HuH-7.5 (cell line): ENCODE data around the gene TIAM2.
"Not testable (repeated sequence)": the region's sequence is repeated elsewhere in the genome, so short reads cannot be mapped to it uniquely, and the experiment has no call there.

Experiments
- DNase-seq: peaks from one replicate; pipeline ENCODE4 v3.0.0; 2011; ENCODE audit warnings: low spot score

TIAM2 gene

DNA sequence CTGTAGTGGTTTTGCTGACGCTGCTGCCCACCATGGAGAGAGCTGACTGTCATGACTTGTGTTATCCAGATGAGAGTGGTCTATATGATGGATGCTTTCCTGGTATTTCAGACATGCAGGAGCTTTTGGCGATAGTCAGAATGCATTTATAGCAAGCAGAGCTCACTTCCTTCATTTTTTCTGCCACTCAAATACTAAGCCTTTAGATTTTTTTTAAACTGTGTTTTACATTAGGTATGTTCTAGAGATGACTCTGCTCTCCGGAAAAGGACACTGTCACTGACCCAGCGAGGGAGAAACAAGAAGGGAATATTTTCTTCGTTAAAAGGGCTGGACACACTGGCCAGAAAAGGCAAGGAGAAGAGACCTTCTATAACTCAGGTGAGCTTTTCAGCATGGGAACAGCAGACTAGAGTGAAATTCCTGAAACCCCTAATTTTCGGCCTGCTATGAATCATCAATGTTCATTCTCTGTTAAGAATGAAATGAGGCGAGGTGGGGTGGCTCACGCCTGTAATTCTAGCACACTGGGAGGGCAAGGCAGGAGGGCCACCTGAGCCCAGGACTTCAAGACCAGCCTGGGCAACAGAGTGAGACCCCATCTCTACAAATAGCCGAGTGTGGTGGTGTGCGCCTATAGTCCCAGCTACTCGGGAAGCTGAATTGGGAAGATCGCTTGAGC is 170.1 kb downstream of the TIAM2 start:
- no peak for DNase-seq

DNA sequence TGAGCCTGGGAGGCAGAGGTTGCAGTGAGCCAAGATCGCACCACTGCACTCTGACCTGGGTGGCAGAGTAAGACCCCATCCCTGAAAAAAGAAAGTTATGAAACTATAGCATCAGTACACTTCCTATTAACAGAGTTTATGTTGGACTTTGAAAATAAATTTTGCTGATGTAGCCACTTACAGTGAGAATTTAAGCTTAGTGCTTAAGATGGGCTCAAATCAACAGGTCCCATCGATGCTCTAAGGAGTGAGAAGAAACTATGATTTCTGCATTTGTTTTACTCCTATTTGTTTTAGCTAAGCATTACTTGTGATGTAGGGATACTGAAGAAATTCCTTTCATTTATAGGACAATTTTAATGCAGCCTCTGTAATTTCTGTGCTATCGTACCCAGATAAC is 175.4 kb downstream of the TIAM2 start:
- no peak for DNase-seq

DNA sequence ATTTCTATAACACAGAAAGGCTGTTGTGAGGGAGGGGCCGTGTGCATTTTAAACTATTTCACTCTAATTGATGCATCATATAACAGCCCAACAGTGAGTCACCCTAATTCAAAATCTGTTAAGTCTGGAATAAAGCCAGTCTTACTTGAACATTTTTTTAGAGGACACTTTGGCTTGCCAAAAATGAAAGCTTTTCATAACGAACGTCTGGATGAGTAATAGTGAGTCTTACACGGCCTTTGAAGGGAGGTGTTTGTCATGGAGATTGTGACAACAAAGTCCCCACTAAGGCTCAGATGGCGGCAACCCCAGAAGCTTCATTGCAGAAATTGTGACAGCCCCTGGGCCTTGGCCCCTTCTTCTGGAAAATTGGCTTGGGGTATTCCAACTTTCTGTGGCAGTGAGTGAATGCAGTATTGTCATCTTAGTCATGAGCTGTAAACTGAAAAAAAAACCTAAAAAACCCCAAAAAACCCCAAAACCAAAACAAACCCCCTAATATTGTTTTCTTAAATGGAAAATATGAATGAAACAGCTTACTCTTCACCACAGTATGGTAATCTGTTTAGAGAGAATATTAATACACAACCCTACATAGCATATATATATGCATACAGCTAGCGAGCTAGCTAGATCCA is 176.1 kb downstream of the TIAM2 start:
- no peak for DNase-seq

DNA sequence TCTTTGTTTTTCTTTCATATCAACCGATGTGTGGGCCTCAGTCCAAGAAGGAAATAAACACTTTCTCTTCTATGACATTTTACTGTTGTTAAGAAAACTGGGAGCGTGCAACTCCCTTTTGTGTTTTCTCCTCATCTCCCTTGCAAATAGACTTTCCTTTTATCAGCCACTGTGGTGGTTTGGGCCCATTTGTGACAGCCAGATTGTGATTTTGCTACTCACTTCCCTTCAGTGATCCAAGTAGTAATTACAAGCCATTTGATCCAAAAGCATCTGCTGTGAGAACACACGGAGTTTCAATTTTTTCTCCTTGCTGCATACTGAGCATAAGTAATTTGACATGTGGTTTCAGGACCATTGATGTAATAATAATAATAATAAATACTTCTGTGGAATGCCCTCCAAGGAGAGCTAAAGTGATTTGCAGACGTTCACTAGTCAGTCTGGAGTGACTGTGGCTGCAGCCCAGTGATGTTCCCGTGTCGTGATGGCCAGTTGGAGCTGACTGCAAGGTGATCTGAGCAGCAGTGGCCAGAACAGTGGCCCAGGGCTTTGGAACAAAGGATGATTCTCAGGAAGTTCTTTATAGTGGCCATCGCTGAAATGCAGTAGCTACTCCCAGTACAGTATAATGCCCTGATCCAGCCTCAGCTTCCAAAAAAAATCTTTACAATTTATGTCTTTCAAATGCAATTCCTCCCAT is 176.8 kb downstream of the TIAM2 start:
- no peak for DNase-seq

DNA sequence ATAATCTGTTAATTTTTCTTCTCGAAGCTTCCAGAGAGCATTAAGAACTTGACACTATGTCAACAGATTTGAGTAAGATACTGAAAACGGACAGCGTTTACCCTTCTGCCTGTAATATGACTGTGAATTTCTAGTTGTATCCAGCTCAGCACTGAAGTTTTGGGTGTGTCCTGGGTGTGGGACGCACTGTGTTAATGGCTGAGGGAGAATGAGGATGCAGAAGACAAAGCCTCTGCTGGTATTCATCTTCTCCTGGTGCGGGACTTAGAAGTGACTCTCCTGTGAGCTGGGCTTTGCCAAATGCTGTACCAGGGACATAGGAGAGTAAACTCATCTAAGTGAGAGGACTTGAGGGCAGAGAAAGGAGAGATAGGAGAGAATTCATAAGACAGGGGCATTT is 178.4 kb downstream of the TIAM2 start:
- no peak for DNase-seq

DNA sequence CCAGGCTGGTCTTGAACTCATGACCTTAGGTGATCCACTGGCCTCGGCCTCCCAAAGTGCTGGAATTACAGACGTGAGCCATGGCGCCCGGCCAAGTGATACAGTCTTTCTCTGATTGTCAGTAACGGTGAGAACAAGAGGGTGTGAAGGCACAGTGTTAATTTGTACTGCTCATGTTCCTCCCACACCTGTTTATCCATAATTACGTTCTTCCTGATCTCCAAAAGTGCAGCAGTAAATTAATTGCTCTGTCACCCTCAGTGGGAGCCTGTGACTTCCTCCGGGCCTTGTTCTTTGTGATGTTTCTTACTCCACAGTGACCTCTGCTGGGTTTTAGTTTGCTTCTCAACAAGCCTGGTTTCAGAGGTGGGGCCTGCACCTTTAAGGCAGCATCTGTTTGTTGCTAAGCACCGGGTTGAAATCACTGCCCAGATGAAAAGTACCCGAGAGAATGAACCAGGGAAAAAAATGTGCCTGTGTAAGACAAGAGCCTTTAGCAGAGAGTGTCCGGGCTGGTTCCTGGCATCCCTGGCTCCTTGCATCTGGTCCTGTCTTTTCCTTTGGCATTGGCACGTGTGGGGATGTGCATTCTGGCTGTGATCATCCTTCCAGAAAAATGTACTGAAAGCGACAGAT is 179.6 kb downstream of the TIAM2 start:
- DNase-seq, result peak; percentile 56

DNA sequence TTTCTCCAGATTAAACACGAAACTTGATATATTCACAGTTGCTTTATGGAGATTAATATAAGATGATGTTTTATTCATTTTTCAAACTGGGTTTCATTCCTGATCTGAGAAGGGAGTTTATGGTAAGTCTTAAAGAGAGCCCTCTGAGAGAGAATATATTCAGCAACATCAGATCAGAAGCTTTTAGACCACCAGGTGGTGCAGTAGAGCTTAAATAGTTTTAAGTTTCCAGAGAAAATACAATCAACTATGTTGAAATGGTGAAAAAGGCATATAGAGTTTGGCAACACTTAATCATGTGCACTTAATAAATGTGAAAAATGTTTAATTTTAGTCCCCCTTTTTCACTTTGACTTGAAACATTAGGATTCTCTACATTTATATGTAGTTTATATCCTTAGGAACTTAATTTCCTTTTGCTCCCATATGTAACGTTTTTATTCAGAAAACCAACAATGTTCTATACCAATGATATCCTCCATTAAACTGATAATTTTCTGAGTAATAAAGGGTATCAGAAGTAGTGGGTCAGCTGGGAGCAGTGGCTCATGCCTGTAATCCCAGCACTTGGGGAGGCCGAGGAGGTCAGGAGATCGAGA is 182.3 kb downstream of the TIAM2 start:
- peak; percentile 33 for DNase-seq

DNA sequence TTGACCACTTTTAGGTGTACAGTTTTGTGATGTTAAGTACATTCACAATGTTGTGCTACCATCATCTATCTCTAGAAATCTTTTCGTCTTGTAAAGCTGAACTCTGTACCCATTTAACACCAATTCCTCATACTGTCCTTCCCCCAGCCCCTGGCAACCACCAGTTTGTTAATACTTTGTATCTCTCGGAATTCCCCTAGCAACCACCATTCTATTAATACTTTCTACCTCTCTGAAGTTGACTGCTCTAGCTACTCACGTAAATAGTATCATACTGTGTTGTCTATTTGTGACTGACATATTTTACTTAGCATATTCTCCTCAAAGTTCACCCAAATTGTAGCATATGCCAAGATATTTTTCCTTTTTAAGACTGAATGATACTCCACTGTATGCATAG is 186.4 kb downstream of the TIAM2 start:
- DNase-seq, result no peak

DNA sequence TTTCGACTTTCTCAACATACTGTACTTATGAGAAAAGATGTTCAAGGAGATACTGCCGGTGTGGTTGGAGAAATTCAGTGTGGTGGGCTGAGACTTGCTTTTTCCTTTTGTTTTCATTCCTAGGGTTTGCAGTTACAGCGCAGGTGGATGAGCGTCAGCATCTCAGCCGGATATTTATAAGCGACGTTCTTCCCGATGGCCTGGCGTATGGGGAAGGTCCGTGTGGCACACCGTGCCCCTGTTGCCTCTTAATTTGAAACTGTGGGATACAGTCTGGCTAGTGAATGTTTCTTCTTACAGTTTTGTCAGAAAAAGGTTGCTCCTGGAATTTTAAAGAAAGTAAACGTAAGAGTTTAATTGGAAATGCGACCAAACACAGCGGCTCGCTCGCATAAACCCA is 187.0 kb downstream of the TIAM2 start:
- DNase-seq, result no peak

DNA sequence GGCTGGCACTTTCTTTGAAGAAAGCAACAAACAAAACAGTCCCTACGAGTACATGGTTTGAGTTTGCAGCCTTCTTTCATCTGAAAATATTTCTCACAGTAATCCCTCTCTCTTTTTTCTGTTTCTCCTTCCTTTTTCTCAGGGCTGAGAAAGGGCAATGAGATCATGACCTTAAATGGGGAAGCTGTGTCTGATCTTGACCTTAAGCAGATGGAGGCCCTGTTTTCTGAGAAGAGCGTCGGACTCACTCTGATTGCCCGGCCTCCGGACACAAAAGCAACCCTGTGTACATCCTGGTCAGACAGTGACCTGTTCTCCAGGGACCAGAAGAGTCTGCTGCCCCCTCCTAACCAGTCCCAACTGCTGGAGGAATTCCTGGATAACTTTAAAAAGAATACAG is 188.0 kb downstream of the TIAM2 start:
- DNase-seq, result no peak

DNA sequence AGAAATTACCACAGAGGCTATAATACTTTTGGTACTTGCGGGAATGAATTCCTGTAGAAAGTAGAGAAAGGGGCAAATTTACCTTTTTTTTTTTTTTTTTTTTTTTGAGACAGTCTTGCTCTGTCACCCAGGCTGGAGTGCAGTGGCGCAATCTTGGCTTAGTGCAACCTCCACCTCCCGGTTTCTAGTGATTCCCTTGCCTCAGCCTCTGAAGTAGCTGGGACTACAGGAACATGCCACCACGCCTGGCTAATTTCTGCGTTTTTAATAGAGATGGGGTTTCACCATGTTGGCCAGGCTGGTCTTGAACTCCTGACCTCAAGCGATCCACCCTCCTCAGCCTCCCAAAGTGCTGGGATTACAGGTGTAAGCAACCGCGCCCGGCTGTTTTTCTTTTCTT is 189.9 kb downstream of the TIAM2 start:
- not testable (repeated sequence) for DNase-seq

DNA sequence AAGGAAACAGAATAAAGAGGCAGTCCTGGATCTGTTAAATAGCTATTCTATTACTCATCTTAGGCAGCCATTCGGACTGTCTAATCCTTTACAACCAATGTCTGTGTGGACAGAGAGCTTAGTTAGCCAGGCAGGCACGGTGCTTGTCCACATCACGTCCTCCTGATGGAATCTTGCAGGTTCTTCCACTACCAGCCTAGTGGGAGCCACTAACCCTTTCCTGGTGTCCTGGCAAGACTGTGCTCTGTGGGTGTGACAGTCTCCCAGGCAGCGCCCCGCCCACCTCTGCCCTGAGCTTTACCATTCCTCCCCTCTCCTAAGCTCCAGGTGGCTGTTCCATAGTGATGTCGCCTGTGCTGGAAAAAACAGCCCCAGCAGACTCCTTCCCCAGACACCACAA is 190.4 kb downstream of the TIAM2 start:
- DNase-seq, result no peak

DNA sequence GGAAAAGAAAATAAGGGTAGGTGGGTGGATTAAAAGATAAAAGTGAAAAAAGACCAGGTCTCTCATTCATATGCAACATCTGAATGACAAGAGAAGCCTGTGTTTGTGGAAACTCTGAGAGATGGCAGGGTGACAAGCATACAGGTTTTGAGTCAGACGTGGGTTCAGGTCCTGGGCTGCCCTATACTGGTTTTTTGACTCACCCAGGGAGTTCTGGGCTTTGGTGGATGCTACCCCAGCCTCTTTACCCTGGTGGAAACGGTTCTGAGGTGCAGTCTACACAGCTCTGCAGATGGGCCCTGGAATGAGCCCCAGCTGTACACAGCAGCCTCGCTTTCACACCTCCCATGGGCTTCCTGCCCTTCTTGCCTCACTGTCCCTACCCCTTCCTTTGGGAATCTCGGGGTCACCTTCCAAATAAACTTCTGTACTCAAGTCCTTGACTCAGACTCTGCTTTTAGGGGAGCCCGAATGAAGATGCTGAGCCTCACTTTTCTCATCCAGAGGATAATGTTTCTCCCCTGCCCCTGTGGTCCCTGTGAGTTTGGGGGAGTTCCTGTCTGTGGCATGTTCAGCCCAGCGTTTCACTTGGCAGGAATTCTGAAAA is 191.0 kb downstream of the TIAM2 start:
- DNase-seq, result no peak

DNA sequence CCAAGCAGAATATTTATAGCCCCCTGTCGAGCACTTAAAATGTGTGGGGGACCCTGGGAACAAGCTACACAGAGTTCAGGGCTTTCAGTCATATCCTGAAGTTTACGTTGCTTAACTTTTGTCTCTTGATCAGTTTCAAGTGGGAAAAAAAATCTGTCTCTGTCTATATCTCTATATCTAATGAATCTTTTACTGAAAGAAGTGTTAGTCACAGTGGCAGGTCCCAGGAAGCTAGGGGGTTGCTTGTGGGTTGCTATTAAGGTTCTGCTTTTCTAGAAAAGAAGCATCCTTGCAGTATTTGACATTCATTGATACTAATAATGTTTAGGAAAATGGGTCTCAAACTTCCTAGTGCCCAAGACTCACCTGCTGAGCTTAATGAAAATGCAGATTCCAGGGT is 192.0 kb downstream of the TIAM2 start:
- no peak for DNase-seq

DNA sequence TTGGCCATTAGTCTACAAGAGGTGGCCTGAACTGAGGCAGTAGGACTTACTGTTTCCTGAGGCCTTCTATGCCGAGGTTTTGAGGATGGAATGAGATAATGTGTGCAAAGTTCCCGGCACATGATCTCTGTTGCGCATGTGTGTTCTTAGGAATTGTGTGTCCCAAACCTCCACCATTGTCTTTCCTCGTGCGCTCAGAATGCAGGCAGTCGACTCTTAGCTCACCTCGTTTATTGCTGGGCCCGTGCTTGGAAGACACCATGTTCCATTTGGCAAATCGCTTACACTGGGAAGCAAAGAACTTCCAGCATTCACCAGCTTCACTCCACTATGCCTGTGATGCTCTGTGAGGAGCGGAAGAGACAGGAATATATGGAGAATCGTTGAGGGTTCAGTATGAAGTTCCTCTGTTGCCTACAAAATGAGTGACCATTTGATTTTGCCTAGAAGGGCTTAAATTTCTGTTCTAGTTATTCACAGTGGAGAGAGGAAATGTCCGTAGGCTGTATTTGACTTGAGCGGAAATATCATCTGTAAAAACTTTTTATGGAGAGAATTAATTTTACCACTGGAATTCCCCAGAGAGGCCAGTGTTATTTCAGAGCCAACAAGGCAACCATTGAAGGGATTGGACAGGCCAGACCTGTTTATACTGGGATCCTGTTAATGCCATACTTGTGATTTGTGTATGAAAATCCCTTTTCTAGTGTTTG is 193.0 kb downstream of the TIAM2 start:
- DNase-seq, result no peak

DNA sequence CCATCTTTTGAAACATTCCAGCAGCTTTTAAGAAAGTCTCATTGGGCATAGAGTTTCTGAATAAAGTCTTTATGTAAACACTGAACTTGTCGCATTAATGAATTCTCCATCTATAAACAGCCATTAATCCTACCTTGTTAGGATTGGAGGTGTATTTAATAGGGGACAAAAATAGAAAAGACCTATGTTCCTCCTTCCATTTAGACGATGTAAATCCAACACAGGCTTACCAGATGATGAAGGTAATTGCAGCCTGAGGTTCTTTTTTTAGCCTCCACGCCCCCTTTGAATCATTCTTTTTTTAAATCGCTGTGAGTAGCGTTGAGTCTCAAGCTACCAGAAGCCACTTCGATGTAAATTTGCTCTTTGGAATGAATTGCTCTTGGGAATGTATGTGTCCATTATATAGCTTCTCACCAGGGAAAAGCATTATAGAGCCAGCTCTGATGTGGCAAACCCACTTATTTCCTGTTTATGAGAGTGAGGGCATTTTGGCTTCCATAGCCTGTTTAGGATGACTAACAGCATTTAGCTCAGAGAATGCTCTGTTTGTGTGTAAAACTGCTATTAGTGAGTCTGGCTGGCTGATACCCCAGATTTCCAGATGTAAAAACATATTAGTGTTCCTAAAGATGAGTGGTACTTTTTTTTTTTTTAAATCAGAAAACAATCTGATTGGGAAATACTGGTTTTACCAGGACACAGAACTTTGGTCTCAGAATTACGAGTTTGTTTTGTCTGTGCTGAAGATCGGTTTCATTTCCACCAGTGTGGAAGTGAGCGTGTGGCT is 193.8 kb downstream of the TIAM2 start:
- DNase-seq, result no peak

DNA sequence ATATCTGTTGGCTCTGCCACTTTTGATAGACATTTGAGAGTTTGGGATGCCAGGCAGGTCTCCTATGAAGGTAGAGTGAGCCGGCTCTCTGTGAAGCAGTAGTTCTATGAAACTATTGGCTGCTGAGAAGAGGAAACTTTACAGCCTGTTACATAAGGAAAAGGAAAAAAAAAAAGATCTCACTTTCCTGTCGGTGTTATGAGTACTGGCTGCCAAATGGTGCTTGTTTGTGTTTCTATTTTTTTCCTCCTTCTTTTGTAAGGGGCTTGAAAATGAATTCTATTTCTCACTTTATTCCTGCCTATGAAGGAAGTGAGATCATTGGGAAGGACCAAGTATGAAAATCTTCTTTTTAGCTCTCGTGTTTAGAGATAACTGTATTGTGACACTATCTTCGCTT is 195.6 kb downstream of the TIAM2 start:
- no peak for DNase-seq

DNA sequence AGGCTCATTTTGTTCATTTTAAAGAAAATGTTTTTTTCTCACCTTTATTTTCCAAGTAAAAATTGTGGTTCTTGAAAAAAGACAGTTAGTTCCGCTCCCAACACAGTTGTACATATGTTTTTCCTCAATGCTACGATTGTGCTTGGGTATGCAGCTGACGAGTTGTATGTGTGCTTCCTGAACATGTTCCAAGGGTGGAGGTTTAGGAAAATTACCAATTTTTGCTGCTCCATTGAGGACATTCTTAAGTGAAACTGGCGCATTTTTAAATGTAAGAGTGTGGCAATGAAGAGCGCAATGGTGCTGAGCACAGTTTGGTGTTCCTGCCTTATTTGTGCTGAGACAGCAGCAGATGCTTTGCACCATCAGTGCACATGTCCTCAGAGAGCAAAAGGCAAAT is 198.4 kb downstream of the TIAM2 start:
- no peak for DNase-seq

DNA sequence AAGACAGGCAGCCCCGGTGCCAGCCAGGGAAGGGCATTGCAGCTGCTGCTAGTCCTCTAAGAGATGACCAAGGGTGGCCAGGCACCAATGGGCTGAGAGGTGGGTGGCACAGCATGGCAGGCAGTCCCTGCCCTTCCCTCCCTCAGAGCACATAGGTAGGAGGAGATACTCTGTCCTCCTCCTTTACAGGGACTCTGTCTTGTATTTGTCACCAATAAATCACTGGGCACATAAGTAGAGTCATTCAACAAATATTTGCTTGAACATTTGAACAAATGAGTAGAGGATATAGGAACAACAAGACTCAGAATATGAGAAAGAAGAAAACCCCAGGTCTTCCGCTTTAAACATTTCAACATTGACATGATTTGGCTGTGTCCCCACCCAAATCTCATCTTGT is 199.3 kb downstream of the TIAM2 start:
- DNase-seq, result no peak

DNA sequence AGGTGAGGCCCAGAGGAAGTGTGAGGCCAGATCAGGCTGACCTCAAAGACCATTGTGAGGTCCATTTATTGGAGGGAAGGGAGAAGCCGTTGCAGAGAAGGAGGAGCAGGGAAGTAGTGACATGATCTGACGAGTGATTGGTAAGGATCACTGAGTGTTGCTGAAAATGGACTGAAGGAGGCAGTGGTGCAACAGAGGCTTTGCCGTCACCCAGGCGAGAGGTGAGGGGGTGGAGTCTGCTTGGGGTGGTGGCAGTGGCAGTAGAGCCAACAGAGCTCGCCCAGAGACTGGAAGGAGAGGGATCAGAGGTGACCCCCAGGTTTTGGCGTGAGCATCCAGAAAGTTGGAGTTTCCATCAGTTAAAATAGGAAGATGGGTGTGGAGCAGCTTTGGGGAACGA is 200.8 kb downstream of the TIAM2 start:
- no peak for DNase-seq

DNA sequence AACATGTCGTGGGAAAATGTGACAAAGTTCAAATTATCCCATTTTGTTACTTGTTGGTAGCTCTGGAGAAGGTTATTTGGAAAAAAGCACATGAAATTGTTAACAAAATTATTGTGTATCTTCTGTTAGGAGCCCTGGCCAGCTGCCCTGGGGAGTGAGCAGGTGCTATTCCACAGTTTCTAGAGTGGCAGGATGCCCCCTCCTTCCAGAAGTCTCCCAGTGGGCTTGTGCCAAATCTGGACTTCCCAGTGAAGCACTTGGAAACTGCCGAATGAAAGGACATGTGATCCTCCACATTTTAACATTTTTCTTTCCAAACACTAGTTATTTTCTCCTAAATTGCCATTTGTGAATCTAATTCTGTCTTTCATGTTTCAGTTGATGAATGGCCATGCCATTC is 201.8 kb downstream of the TIAM2 start:
- DNase-seq, result no peak
